Tibial nerve (tissue), 4 donors: ENCODE measurements around the gene HSD17B12. TPM values are rescaled to one million over a fixed set of nuclear protein-coding genes. Genes with fewer than 3 reads are reported as not detected.

Experiments used
- DNase-seq, 2 donors: peaks; one replicate each; pipeline ENCODE4 v3.0.0-alpha.2; 2019; ENCODE audit warnings: low spot score in 2 of 2
- H3K27ac ChIP-seq, 4 donors: fragments of 200-600 bp; sonication (generic) in 3 of 4; one replicate each; pipeline ENCODE4 v1.5.1; 2017 to 2019; ENCODE audit warnings: mild to moderate bottlenecking in 1 of 4
- H3K27me3 ChIP-seq, 2 donors: fragments of 200-600 bp; sonication (generic) in 1 of 2; one replicate each; pipeline versions ENCODE4 v1.5.1 to v1.6.0; 2017 to 2019
- H3K36me3 ChIP-seq, 3 donors: fragments of 200-600 bp; sonication (generic); one replicate each; pipeline ENCODE4 v1.5.1; 2018 to 2019
- H3K4me1 ChIP-seq, 4 donors: fragments of 200-600 bp; sonication (generic) in 3 of 4; one replicate each; pipeline ENCODE4 v1.5.1; 2017 to 2019
- H3K4me3 ChIP-seq, 4 donors: fragments of 200-600 bp; sonication (generic) in 3 of 4; one replicate each; pipeline ENCODE4 v1.5.1; 2017 to 2019; ENCODE audit warnings: mild to moderate bottlenecking in 1 of 4, moderate library complexity in 1 of 4
- H3K9me3 ChIP-seq, 4 donors: fragments of 200-600 bp; sonication (generic) in 3 of 4; one replicate each; pipeline ENCODE4 v1.5.1; 2017 to 2019
- EP300 ChIP-seq, 2 donors: sonication (generic); formaldehyde crosslinking; IDR thresholded peaks; one replicate each; pipeline ENCODE4 v1.6.1; 2017; ENCODE audit warnings: antibody characterized with exemption in 2 of 2, mild to moderate bottlenecking in 1 of 2
- POLR2A ChIP-seq, 2 donors: fragments of 450-650 bp; IDR thresholded peaks; one replicate each; pipeline ENCODE4 v1.6.1; 2017; ENCODE audit warnings: antibody characterized with exemption in 2 of 2, mild to moderate bottlenecking in 2 of 2, moderate library complexity in 2 of 2
- WGBS, 2 donors: methylation state at CpG; one replicate each; pipeline ENCODE4 v1.1.5; 2018; 5-methylcytosine and 5-hydroxymethylcytosine counted together
- total RNA-seq, 4 donors: library from RNA; depleted of rRNA; stranded (reverse); fragments of >200 nt; gene quantifications; one replicate each; pipeline ENCODE4 v1.1.0, GENCODE V29; 2016
- TF ChIP-seq, protein P1 (sequence below), 5 experiments: fragments of 200-600 bp in 3 of 5; fragments of 450-650 bp in 2 of 5; sonication (generic) in 3 of 5; IDR thresholded peaks; one replicate each; pipeline ENCODE4 v1.5.1; 2016 to 2019; ENCODE audit warnings: antibody characterized with exemption in 5 of 5, mild to moderate bottlenecking in 3 of 5, moderate library complexity in 2 of 5

Gene HSD17B12
- 10 to 100 TPM; 54.9 to 75.9 (median 62.9) TPM for total RNA-seq

GRCh38 chr11:43680521-43681400, at the start of gene HSD17B12:
HSD17B12 (plus strand) TSS chr11:43680738; CDS start chr11:43680828, 90 bp downstream.
- WGBS, 2 donors, result 1 to 2% methylated on average over 50 to 55 of the region's 62 CpGs
- Histone ChIP-seq H3K4me1 (peaks cover 0 to 36% (median 10%) of the 10 kb centered on the region in 4 donors), H3K36me3 (no peaks in the 10 kb centered on the region), H3K9me3 (peaks cover 0 to 4% (median 0%) of the 10 kb centered on the region in 4 donors), H3K27ac (peak within 1 kb of the TSS; percentile 85 to 93 (median 92)), H3K27me3 (no peaks in the 10 kb centered on the region), H3K4me3 (peak within 1 kb of the TSS; percentile 62 to 91 (median 74))
- TF ChIP-seq EP300 (IDR thresholded peaks at IDR 0.05), result peak; percentile 89 to 93
- TF ChIP-seq, protein P1, sequence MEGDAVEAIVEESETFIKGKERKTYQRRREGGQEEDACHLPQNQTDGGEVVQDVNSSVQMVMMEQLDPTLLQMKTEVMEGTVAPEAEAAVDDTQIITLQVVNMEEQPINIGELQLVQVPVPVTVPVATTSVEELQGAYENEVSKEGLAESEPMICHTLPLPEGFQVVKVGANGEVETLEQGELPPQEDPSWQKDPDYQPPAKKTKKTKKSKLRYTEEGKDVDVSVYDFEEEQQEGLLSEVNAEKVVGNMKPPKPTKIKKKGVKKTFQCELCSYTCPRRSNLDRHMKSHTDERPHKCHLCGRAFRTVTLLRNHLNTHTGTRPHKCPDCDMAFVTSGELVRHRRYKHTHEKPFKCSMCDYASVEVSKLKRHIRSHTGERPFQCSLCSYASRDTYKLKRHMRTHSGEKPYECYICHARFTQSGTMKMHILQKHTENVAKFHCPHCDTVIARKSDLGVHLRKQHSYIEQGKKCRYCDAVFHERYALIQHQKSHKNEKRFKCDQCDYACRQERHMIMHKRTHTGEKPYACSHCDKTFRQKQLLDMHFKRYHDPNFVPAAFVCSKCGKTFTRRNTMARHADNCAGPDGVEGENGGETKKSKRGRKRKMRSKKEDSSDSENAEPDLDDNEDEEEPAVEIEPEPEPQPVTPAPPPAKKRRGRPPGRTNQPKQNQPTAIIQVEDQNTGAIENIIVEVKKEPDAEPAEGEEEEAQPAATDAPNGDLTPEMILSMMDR (IDR thresholded peaks at IDR 0.05), result peak in 1 of 5 experiments; percentile 30
- peak; percentile 76 to 81 for TF ChIP-seq POLR2A (IDR thresholded peaks at IDR 0.05)
- peak; percentile 96 for DNase-seq

GRCh38 chr11:43631732-43632131, 48.8 kb upstream of the HSD17B12 start:
- Histone ChIP-seq H3K27me3 (peaks cover 0 to 51% of the 10 kb centered on the region in 2 donors), H3K4me3 (no peak overlapping the region), H3K4me1 (no peaks in the 10 kb centered on the region), H3K27ac (no peak overlapping the region), H3K9me3 (no peaks in the 10 kb centered on the region), H3K36me3 (no peaks in the 10 kb centered on the region)
- WGBS, 2 donors, result 27 to 30% methylated on average over 14 of the region's 14 CpGs
- TF ChIP-seq EP300 (IDR thresholded peaks at IDR 0.05), result no peak
- DNase-seq, result no peak

DNA sequence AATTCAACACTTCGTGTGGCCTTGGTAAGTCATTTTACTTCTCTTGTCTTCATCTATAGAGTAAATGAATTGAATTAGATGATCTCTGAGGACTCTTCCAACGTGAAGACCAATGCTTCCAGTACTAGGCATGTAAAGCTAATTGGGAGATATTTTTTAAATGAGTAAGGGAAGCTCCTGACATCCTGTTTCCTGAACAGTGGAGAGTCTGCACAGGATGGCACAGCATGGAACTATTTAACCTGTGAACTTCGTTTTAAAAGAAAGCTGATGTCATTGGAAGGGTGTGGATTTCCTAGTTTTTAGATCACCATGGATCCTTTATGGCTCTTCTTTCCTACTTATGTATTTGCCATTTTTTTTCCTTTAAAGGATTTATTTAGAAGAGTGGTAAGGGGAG, 48.4 kb upstream of the HSD17B12 start:
- H3K27me3 ChIP-seq, result peaks cover 0 to 46% of the 10 kb centered on the region in 2 donors
- no peak overlapping the region for H3K4me3 ChIP-seq
- H3K4me1 ChIP-seq, result no peaks in the 10 kb centered on the region
- no peak for TF ChIP-seq POLR2A (IDR thresholded peaks at IDR 0.05)
- no peak for TF ChIP-seq EP300 (IDR thresholded peaks at IDR 0.05)
- TF ChIP-seq, protein P1 (IDR thresholded peaks at IDR 0.05), result no peak
- no peaks in the 10 kb centered on the region for H3K9me3 ChIP-seq
- DNase-seq, result no peak
- 21 to 25% methylated on average over 3 of the region's 3 CpGs for WGBS, 2 donors
- H3K27ac ChIP-seq, result no peak overlapping the region
- no peaks in the 10 kb centered on the region for H3K36me3 ChIP-seq

GRCh38 chr11:43638717-43639116, 41.8 kb upstream of the HSD17B12 start:
- peaks cover 0 to 7% (median 0%) of the 10 kb centered on the region in 4 donors for H3K4me1 ChIP-seq
- H3K27ac ChIP-seq, result no peak overlapping the region
- no peak overlapping the region for H3K4me3 ChIP-seq
- peaks cover 0 to 38% of the 10 kb centered on the region in 2 donors for H3K27me3 ChIP-seq
- no peaks in the 10 kb centered on the region for H3K9me3 ChIP-seq
- no peaks in the 10 kb centered on the region for H3K36me3 ChIP-seq
- TF ChIP-seq POLR2A (IDR thresholded peaks at IDR 0.05) (no peak), EP300 (IDR thresholded peaks at IDR 0.05) (no peak)
- TF ChIP-seq, protein P1 (IDR thresholded peaks at IDR 0.05), result no peak
- no peak for DNase-seq
- 8 to 23% methylated on average over 3 of the region's 3 CpGs for WGBS, 2 donors

GRCh38 chr11:43639224-43639623, 41.3 kb upstream of the HSD17B12 start:
- Histone ChIP-seq H3K4me3 (no peak overlapping the region), H3K27ac (no peak overlapping the region), H3K9me3 (no peaks in the 10 kb centered on the region), H3K36me3 (no peaks in the 10 kb centered on the region), H3K27me3 (peaks cover 0 to 37% of the 10 kb centered on the region in 2 donors), H3K4me1 (peaks cover 0 to 8% (median 0%) of the 10 kb centered on the region in 4 donors)
- whole genome bisulfite sequencing, 2 donors, result 52 to 54% methylated on average over 3 of the region's 3 CpGs
- no peak for DNase-seq
- TF ChIP-seq POLR2A (IDR thresholded peaks at IDR 0.05) (no peak), EP300 (IDR thresholded peaks at IDR 0.05) (no peak)
- TF ChIP-seq, protein P1 (IDR thresholded peaks at IDR 0.05), result no peak
